ELR (cell line): Measurements from ENCODE around the gene NCAM1.
"Not testable (repeated sequence)": the region's sequence is repeated elsewhere in the genome, so short reads cannot be mapped to it uniquely, and the experiment has no call there.

Experiments
- DNase-seq: peaks from one replicate; pipeline ENCODE4 v3.0.0-alpha.2; 2015; ENCODE audit warnings: low read depth

NCAM1 gene

DNA sequence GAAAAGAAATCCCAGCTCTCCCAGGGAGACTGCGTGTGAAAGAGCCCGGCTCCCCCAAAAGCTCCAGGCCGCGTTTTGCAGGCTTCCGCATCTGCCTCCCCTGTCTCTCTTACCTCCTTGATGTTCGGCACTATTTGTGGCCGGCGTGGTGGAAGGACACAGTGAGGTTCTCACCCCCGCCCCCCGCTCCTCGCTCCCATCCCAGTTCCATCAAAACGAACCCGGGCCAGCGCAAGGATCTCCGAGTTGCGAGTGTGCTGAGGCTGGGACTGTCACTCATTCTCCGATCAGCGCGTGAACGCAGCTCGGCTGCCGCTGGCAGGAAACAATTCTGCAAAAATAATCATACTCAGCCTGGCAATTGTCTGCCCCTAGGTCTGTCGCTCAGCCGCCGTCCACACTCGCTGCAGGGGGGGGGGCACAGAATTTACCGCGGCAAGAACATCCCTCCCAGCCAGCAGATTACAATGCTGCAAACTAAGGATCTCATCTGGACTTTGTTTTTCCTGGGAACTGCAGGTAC is at the start of gene NCAM1:
NCAM1 (plus strand) TSS at position 275 of the 523 bp plus-strand sequence.
- peak; percentile 44 for DNase-seq

DNA sequence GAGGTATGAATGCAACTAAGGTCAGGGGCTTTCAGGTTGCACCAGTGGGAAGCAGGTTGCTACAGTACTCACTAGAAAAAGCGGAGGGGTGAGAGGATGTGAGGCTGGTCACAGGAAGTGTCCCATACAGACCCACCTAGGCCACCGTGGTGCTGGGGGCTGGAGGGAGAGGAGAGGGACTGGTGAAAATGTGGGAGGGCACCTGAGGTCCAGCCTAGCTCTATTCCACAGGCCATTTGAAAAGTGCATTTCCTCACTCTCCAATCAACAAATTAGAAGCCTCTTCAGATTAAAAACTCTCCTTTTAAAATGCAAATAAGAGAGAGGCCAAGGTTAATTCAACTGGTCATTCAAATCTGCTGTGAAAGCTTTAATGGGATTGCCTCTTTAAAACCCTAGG is 38.6 kb upstream of the NCAM1 start:
- DNase-seq = no peak

DNA sequence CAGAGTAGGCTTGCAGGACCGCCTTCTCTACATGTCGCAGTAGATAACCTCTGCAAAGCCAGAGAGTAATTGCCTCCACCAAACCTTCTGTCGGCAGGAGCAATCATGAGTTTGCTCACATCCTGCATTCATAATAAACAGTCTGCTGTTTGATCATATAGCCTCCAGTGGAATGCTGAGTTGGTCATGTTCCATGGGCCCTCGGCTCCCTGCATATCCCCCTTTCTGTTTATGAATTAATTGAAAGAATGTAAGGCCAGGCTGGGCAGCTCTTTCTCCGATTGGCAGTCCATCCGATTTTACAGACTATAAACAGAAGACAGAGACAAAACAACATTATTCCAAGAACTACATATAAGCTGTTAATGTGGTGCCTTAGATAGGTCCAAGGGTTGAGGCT is 36.4 kb upstream of the NCAM1 start:
- DNase-seq = not testable (repeated sequence)

DNA sequence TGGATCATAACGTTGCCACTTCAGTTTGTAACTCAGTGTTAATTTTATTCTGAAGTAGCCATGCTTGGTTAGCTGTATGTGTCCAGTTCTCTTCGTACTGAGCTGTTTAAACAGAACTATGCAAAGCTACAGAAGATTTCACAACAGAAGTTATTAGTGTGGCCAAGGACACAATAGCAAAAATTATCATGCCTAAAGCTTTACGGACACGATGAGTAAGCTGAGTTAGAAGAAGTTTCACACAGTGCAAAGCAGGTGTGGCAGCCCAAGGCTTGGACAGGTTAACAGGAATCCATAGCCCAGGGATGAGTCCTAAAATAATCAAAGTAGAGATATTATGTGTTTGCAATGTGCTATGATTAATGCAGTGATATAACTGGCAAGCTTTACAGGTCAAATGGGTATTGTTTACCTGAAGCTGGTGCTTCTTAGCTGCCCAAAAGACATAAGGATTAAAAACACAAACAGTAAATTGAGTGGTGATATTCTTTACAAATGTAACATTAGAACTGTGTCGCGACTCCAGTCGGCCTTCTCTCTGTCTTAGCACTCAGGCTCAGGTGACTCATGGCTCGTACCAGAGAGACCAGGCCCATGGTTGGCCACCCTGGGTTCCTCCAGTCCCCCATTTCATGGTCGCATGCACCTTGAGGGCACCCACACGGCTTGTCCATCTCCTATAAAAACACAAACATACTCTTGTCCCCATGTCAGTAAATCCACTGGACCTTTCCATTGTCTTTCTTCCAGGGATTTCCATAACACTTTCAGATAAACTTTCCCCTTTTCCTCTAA is 35.5 kb upstream of the NCAM1 start:
- no peak for DNase-seq

DNA sequence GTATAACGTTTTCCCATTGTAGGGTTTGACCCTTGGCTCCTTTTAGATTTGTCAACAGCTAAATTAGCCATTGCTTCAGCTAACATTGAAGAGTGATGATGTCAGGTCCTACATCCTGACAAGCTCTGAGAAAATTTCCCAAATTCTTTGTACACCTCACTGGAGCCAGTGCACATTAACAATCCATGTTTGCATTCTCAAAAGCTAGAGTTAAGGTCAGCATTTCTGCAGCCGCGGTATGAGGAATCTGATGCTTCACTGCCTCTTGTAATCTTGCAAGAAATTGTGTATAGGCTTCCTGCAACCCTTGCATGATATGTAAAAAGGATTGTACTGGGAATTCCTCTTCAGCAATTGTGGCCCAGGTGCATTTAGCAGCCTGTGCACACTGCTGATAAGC is 33.1 kb upstream of the NCAM1 start:
- no peak for DNase-seq

DNA sequence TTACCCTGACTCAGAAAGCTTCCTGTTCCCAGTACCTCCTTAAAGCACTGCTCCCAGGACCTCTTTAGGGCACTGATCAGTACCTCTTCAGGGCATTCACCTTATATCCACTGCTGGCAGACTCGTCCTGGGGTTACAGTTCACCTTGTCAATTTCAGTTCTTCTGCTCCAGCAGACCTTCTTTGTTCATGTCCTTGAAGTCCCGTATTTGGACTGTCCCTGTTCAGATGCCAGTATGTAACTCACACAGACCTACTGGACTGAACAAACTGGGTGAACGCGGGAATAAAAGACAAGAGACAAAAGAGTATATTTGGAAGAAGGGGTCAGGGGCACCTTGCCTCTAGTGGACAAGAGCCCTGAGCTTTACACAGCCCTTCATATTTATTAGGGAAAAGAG is 31.8 kb upstream of the NCAM1 start:
- DNase-seq = no peak

DNA sequence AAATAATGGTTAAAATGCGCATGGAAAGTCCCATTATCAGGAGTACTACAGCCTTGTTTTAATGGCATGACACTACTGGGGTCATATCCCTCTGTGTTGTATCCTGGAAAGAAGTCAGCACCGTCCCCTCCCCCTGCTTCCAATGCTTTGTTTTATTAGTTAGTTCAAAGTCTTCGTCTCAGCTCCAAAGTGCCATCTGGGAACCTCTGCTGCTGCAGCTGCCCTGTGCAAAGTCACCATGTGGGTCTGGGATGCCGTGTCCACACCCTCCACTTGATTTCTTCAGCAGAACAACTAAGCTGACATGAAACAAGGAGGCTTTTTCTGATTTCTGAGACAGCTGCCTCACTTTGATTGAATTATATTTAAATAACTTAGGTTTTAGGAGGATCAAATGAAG is 29.5 kb upstream of the NCAM1 start:
- no peak for DNase-seq

DNA sequence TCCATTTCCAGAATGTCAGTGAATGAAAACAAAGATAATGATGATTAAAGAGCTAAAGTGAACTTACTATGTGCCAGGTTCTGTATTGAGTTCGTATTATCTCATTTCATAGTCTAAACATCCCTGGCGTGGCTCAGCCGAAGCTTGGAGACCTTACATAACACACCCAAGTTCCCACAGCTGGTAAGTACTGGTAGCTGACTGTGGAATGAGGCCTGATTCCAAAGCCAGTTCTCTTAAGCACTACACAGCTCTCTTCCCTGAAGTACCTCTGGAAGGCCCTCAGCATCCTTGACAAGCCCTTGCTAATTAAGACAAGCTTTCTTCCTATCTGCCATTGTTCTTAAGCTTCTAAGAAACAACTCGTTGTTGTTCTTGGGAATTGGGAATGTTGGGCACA is 28.6 kb upstream of the NCAM1 start:
- DNase-seq = no peak

DNA sequence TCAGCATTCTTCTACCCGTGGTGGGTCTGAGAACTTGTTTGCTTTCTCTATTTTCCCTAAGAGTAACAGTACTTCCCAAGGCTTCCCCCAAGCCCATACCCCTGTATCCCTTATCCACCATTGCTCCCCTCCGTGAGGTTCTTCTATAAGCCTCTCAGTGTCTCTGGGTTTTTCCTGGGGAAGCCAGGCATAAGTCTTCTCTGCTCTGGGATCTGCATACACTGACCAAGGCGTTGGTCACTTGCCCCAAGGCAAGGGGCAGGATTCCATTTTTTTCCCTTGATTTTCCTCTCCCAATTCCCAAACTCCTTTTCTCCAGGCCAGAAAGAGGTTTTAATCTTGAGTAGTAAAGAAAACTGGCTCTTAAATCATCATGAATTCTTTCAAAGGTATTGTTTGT is 27.2 kb upstream of the NCAM1 start:
- no peak for DNase-seq

DNA sequence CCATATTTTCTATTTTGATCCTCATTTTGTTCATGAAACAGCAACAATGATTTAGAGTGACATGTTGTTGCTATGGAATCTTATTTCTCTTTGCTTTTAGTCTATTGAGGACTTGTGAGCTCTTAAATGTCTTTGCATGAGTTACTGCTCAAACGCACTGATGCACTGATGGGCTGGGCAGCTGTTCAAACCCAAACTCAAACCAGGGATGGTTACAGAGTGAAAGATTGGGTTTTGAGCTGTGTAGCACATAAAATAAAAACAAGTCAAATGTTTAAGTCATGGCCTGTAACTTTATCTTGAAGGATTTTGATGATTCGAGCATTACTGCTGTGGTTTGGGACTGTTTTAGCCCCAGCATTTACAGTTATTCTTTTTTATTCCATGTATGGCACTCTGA is 20.1 kb upstream of the NCAM1 start:
- no peak for DNase-seq

DNA sequence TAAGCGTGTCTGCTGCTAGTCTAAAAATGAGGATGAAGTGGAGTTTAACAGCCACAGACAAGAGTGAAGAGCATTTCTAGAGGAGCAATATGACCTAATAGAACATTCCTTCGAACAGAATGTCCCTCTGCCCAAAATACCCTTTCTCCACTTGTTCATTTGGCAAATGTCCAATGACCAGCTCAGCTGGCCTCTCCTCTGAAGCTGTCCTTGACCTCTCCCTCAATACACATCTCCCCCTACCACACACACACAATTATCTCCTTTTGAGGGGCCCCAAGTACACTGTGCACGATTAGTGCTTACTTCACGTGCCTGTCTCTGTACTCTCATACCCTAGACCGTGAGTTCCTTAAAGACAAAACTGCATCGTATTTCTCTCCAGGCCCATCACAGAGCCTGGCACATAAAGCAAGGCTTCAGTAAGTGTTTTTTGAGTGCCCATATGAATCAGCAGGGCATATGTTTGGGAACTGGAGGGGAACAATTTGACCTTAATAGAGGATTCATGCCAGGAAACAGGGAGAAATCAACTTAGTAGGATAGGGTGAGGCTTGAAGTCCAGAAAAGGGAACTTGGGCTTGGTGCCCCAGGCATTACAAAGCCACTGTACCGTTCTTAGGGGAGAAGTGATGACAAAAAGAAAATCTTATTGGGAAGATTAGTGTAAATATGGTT is 18.1 kb upstream of the NCAM1 start:
- DNase-seq = no peak

DNA sequence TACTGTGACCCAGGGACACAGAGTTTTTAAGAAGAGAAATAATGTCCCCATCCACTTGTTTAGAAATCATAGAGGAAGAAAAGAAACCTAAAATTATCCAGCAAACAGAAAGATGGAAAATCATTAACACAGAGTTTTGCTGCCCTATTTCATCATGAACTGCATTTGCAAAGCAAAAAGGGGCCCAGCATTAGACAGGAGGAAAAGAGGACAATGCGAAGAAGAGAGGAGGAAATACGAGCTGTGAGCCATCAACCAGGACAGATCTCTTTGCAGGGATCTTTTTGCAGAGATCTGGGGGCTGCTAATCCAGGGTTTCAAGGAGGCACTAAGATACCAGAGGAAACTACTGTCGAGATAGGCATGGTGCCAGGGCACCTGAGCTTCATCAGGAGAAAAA is 14.4 kb upstream of the NCAM1 start:
- DNase-seq = no peak

DNA sequence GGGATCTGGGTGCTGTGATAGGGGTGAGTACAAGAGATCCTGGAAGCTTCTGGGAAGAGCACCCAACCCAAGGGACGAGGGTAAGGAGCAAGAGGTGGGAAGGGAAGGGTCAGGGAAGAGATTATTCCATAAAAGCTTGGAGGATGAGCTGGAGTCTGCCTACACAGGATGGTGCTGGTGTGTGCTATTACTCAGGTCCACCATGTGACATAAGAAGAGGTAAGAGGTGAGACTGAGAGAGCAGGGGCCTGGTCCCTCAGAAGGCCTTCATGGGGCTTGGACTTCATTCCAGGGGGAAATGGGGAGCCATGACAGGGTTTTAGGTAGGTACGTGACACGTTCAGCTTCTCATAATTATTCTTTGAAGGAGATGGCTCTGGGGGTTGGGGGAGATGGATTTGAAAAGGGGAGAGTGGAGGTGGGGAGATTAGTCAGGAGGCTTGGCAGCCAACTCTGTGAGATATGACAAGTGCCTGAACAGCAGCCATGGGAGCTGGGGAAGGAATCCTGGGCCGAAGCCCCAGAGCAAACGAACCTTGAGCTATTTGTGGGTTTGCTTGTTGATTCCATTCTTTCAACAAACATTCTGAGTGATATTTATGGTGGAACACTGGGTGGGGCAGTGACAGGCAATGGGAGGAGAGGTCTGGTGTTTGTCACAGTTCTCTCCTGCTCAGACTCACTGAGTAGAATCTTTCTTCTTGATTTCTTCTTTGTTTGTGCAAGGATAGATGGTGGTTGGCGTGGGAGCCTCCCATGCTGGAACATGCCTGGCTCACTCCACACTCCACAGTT is 11.2 kb upstream of the NCAM1 start:
- DNase-seq = no peak

DNA sequence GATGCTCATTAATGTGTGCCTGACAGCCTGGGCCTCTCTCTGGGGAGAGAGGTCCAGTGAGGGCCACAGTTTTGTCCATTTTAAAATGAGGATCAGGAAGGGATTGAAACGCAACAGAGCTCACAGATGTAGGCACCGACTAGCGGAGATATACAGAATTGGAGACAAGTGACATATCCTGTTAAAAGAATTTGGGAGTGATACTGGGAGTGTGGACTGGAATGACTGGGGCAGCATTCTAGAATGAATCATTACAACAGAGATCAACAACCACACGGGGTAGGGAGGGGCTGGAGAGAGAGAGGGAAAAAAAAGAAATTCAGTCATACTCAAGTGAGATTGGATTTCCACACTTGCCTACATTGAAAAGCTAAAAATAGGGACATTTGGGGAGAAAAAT is 2.5 kb upstream of the NCAM1 start:
- DNase-seq = peak; percentile 13

DNA sequence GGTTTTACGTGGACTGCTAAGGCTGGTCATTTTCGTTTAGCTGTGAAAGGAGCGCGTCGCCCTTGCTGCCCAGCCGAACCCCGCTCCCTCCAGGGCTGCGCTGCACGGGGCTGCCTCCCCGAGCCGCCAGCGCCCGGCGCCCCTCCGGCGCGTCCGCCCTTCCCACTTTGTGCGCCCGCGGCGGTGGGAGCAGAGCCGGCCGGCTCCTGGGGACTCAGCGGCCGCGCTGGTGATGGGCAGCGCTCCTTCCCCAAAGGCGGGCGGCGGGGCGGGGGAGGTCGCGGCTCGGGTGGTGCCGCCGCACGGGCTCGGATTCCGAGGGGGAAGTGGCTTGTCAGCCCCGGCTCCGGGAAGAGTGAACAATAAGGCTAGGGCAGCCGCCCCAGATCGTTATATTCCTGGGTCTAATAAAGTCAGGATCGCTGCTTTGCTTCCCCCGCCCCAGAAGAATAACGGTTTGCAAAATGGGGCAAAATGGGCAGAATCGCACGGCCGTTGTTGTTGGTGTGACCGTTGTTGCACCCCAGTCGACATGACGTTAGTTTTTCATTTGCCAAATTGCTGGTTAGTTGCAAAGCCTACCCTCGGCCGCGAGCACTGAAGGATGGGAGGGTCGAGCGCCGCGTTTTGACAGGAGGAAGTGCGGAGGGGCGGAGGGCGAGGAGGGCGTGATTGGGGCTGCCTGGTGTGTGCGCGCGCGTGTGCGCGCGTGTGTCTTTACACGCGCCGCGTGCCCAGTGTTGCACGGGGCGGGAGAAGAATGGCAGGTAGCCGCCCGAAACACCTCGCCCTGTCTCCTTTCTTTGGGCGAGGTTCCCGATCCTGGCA is 745 bp downstream of the NCAM1 start:
- no peak for DNase-seq

DNA sequence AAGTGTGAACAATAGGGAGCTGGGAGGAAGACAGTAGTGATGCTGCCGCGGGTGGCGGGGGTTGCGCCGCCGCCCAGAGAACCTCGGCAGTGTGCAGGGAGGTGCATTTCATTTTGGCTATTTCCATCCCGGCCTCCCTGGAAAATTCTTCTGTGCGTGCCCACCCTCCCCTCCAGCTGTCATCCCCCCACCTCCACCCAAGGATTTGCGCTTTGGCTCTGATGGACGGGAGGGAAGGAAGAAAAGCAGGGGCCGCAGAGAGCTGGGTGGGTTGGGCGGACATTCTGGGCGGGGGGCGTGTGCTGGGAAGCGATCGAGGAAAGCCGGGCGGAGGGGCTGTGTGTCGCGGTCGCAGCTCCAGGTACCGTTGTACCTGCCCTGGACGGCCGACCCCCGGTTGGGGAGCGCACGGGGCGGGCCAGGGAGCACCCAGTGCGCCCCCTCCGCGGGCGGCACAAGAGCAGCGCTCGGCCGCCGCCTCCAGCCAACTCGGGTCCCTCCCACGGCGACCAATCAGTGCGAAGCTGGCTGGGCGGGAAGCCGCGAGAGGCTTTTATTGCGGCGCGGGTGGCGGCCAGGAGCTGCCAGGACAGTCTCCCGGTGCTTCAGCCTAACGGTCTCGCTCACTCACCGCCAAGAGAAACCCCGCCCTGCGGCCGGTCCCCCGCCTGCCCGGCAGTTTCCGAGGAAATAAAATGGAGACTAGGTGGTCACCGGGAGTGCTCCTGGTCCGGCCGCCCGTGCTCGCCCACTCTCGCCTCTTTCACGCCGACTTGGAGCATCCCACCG is 1.6 kb downstream of the NCAM1 start:
- DNase-seq = no peak

DNA sequence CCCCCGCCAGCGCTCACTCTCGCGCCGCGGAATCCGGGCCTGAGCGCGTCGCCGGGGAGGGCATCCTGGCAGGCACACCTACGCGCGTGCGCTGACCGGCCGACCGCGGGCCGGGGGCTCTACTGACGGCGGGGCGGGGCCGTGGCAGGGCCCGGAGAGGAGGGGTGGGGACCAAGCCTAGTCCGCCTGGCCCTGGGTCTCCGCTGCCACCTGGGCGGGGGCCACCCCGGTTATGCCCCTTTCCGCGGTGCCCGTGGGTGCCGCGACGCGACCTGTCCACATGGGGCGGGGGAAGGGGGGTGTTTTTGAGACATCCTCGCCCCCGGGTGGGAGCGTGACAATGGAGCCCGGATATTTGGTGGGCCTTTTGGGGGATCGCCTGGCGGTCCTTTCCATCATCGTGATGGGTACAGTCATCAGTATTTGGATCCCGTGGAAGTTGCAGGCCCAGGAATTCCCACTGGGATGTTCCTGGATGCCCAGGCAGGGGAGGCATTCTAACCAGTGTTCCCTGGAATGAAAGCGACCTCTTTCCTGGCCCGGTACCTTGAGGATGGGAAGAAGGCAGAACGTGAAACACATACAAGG is 2.2 kb downstream of the NCAM1 start:
- no peak for DNase-seq

DNA sequence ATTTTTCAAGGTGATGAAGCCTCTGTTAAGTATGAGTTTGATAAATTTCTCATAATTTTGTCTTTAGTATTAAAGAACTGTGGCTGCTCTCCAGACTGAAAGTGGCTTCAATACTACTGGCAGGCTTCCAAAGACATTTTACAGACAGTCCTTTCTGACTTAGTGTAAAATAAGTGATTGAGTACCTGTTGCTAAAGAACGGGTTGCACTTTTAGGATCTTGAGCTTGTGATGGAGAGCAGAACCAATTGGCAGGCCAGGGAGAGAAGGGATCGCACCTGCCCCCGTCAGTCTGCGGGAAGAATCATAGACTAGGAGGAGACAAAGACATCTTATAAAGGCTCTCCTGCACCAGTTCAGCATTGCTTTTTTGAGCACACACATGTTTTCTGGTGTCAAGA is 4.4 kb downstream of the NCAM1 start:
- no peak for DNase-seq

DNA sequence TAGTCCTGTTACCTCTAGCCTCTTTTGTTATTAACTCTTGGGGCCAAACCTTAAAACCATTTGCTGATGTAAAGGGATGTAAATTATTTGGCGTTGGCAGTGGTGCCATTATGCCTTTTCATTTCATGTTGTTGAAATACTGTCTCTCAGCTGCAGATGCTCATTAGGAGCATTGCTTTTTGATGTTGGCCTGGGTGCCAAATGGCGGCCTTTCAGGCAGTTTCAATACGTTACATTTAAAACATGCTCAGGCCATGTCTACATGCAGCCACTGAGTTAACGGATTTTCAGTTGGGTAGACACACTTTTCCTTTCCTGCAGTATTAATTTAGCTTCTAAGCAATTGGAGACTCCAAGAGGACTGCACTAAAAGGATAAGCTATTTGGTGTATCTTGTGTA is 5.3 kb downstream of the NCAM1 start:
- no peak for DNase-seq

DNA sequence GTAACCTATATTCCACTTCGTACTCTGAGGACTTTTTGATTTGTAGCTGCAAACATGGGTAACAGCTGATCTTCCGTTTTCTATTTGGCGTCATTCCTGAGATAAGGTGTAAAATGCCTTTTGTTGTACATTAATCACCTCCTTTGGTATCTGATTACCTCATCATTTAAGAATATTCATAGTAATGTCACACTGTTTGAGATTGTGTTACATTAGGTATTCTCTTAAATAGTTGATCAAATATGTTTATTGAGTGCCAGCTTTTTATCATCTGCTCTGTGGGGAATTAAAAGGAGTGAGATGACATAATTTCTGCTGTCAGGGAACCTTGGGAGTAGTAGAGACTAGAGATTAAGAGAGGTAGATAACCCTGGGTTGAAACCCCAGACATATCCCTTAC is 5.9 kb downstream of the NCAM1 start:
- no peak for DNase-seq
